ENCODE data around the gene SPR. TPM values are rescaled to one million over a fixed set of nuclear protein-coding genes. Genes with fewer than 3 reads are reported as not detected.

The SPR gene
- total RNA-seq, 1 experiment from 2014 or later: 22.6 TPM

DNA sequence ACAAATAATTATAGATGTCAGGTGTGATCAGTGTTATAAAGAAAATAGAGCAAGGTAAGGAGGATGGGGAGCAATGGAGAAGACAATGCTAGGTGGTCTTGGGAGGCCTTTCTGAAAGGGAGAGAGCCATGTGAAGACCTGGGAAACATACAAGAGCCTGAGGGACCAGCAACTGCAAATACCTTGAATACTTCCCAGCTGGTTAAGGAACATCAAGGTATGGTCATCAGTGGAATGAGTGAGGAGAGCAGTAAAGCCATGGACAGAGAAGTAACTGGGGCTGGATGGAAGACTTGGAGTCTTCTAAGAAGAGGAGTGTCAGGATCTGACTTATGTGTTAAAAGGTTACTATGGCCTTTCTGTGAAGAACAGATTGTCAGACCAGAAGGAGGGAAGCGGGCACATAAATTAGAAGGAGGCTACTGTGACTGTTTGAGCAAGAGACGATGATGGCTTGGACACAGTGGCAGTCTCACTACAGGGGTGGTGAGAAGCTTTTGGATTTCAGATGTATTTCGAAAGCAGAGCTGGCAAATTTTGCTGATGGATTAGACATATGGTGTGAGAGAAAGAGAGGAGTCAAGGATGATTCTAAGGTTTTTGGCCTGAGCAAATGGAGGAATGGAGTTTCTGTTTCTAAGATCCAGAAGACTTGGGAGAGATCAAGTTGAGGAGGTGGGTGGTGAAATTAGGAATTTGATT is 38.6 kb upstream of the SPR start:
- BruUV-seq (replicated peaks): no TSS peak

DNA sequence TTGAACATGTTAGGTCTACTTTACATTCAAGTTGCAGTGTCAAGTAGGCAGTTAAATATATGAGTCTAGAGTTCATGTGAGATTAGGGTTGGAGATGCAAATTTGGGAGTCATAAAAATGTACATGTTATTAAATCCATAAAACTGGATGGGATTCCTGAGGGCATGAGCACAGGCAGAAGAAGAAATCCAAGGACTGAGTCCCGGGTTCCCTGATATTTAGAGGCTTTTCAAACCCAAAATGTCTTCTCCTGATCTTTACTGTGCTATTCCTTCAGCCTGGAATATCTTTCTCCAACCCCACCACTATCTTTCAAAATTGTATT is 38.1 kb upstream of the SPR start:
- BruUV-seq (replicated peaks): no TSS peak

More for the DNA sequence above, 38.6 kb upstream of the SPR start:
- no peaks in the 10 kb centered on the region for H3K4me1 ChIP-seq (ENCODE audit: insufficient read depth, low read length, poor library complexity, severe bottlenecking)
- H3K4me3 ChIP-seq (ENCODE audit: low read depth, low read length, poor library complexity, severe bottlenecking): no peak overlapping the region
- intact Hi-C loops (cut with micrococcal nuclease; ENCODE audit: unreplicated experiment): no loop called here
- no peaks in the 10 kb centered on the region for H3K36me3 ChIP-seq (ENCODE audit: insufficient read depth, low read length, poor library complexity, severe bottlenecking)
- no peaks in the 10 kb centered on the region for H3K27me3 ChIP-seq (replicated peaks; ENCODE audit: insufficient read depth, low read depth, low read length, poor library complexity)
- CTCF ChIA-PET: no interaction called here
- H3K27ac ChIP-seq (ENCODE audit: low read depth, low read length, poor library complexity, severe bottlenecking): no peak overlapping the region
- POLR2A ChIA-PET (ENCODE audit: low non-redundant PET): no interaction called here
- no peak for DNase-seq (ENCODE audit: low spot score)
- no peaks in the 10 kb centered on the region for H3K9me3 ChIP-seq (ENCODE audit: low read depth, low read length, poor library complexity, severe bottlenecking)
- TF ChIP-seq EZH2 (IDR thresholded peaks at IDR 0.05; ENCODE audit: borderline replicate concordance, low read depth, low read length, poor library complexity, severe bottlenecking): no peak
- TF ChIP-seq, protein P1, sequence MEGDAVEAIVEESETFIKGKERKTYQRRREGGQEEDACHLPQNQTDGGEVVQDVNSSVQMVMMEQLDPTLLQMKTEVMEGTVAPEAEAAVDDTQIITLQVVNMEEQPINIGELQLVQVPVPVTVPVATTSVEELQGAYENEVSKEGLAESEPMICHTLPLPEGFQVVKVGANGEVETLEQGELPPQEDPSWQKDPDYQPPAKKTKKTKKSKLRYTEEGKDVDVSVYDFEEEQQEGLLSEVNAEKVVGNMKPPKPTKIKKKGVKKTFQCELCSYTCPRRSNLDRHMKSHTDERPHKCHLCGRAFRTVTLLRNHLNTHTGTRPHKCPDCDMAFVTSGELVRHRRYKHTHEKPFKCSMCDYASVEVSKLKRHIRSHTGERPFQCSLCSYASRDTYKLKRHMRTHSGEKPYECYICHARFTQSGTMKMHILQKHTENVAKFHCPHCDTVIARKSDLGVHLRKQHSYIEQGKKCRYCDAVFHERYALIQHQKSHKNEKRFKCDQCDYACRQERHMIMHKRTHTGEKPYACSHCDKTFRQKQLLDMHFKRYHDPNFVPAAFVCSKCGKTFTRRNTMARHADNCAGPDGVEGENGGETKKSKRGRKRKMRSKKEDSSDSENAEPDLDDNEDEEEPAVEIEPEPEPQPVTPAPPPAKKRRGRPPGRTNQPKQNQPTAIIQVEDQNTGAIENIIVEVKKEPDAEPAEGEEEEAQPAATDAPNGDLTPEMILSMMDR (conservative IDR thresholded peaks at IDR 0.05; ENCODE audit: low read depth, low read length): no peak

DNA sequence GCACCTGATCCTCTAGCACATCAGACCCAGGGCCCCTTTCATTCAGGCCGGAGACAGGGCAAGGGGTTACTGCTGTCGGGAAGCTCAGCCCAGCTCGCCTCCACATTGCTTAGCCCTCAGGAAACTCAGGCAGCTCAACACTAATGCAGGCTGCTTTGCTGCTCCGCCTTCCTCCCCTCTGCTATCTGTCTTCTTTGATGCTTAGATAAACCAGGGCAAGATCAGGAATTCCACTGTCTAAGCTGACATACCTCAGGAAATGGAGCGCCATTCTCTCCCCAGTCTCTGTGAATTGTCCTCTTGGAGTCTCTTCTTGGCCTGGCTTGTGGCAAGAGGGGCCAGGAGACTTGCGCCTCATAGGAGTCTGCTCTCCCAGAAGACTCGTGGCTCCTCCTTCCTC is 35.9 kb upstream of the SPR start:
- CTCF ChIA-PET: no interaction called here
- DNase-seq (ENCODE audit: low spot score): no peak
- intact Hi-C loops (cut with micrococcal nuclease; ENCODE audit: unreplicated experiment): no loop called here
- Histone ChIP-seq H3K9me3 (ENCODE audit: low read depth, low read length, poor library complexity, severe bottlenecking) (no peaks in the 10 kb centered on the region), H3K4me3 (ENCODE audit: low read depth, low read length, poor library complexity, severe bottlenecking) (no peak overlapping the region), H3K27me3 (replicated peaks; ENCODE audit: insufficient read depth, low read depth, low read length, poor library complexity) (no peaks in the 10 kb centered on the region), H3K4me1 (ENCODE audit: insufficient read depth, low read length, poor library complexity, severe bottlenecking) (no peaks in the 10 kb centered on the region), H3K36me3 (ENCODE audit: insufficient read depth, low read length, poor library complexity, severe bottlenecking) (no peaks in the 10 kb centered on the region), H3K27ac (ENCODE audit: low read depth, low read length, poor library complexity, severe bottlenecking) (no peak overlapping the region)
- POLR2A ChIA-PET (ENCODE audit: low non-redundant PET): no interaction called here
- no TSS peak for BruUV-seq (replicated peaks)
- TF ChIP-seq EZH2 (IDR thresholded peaks at IDR 0.05; ENCODE audit: borderline replicate concordance, low read depth, low read length, poor library complexity, severe bottlenecking): no peak
- TF ChIP-seq, protein P1 (conservative IDR thresholded peaks at IDR 0.05; ENCODE audit: low read depth, low read length): no peak

More for the DNA sequence above, 38.1 kb upstream of the SPR start:
- H3K4me1 ChIP-seq (ENCODE audit: insufficient read depth, low read length, poor library complexity, severe bottlenecking): no peaks in the 10 kb centered on the region
- intact Hi-C loops (cut with micrococcal nuclease; ENCODE audit: unreplicated experiment): no loop called here
- H3K27ac ChIP-seq (ENCODE audit: low read depth, low read length, poor library complexity, severe bottlenecking): no peak overlapping the region
- no peak for DNase-seq (ENCODE audit: low spot score)
- no peaks in the 10 kb centered on the region for H3K36me3 ChIP-seq (ENCODE audit: insufficient read depth, low read length, poor library complexity, severe bottlenecking)
- H3K9me3 ChIP-seq (ENCODE audit: low read depth, low read length, poor library complexity, severe bottlenecking): no peaks in the 10 kb centered on the region
- H3K27me3 ChIP-seq (replicated peaks; ENCODE audit: insufficient read depth, low read depth, low read length, poor library complexity): no peaks in the 10 kb centered on the region
- no peak overlapping the region for H3K4me3 ChIP-seq (ENCODE audit: low read depth, low read length, poor library complexity, severe bottlenecking)
- POLR2A ChIA-PET (ENCODE audit: low non-redundant PET): no interaction called here
- CTCF ChIA-PET: no interaction called here
- TF ChIP-seq, protein P1 (conservative IDR thresholded peaks at IDR 0.05; ENCODE audit: low read depth, low read length): no peak

All from A673 (cell line).